HG02798 (cell line): ENCODE results near the gene EP400.
"Not testable (repeated sequence)": the region's sequence is repeated elsewhere in the genome, so short reads cannot be mapped to it uniquely, and the experiment has no call there.

ENCODE experiments used
- ATAC-seq: cut with Tn5 transposase; IDR thresholded peaks from one replicate; pipeline ENCODE4 v1.9.1; 2021; ENCODE audit warnings: mild to moderate bottlenecking; ENCODE audit not compliant: unreplicated experiment, poor library complexity

Gene EP400

DNA sequence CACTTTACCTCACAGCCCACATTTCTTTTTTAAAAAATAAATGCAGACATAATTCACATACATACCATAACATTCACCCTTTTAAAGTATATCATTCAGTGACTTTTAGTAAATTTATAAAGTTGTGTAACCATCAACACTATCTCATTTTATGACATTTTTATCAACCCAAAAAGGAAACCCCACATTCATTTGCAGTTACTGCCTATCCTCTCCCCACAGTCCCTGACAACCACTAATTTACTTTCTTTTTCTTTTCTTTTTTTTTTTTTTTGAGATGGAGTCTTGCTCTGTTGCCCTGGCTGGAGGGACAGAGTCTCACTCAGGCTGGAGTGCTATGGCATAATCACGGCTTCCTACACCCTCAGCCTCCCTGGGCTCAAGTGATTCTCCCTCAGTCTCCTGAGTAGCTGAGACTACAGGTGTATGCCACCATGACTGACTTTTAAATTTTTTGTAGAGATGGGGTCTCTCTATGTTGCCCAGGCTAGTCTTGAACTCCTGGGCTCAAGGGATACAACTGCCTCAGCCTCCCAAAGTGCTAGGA is 1.5 kb upstream of the EP400 start:
- no peak for ATAC-seq

DNA sequence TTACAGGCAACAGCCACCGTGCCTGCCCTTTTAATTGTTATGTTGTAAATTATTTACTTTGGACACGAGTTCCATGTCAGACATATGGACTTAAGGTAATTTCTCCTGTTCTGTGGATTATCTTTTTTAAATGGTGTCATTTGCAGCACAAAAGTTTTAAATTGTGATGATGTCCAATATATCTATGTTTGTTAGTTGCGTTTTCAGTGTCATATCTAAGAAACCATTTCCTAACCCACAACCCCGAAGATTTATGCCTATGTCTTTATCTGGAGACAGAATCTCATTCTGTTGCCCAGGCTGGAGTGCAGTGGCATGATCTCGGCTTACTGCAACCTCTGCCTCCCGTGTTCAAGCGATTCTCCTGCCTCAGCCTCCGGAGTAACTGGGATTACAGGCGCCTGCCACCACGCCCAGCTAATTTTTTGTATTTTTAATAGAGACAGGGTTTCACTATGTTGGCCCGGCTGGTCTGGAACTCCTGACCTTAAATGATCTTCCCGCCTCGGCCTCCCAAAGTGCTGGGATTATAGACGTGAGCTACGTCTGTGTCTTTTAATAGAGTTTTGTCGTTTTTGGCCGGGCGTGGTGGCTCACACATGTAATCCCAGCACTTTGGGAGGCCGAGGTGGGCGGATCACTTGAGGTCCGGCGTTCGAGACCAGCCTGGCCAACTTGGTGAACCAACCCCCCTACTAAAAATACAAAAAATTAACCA is 870 bp upstream of the EP400 start:
- not testable (repeated sequence) for ATAC-seq

GRCh38 chr12:131950182-131950913 is 606 bp downstream of the EP400 start:
- ATAC-seq: peak; percentile 29

- not testable (repeated sequence) for ATAC-seq
Observed at GRCh38 chr12:131953810-131954209, 4.1 kb downstream of the EP400 start.

- not testable (repeated sequence) for ATAC-seq
Observed at GRCh38 chr12:131954460-131954859, 4.7 kb downstream of the EP400 start.

DNA sequence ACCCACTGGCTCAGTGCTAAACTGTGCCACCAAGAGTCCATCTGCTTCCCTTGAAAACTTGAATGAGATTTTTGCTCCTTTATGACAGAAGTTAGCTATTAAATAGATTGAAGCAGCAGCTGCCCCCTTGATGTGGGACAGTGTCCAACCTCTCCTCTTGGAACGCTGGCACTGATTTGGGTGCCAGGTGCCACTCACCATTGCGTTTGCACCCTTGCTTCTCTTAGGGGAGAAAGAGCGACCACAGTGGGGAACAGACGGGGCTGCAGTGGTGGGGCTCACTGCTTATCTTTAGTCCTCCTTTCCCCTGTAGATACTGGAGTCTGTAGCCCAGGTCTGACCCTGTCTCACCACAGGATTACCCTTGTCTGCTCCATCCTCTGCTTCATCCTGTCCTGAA is 9.4 kb downstream of the EP400 start:
- no peak for ATAC-seq

- ATAC-seq: no peak
Observed at GRCh38 chr12:131959641-131960589, 10.2 kb downstream of the EP400 start.

GRCh38 chr12:131960590-131961325 is 11.0 kb downstream of the EP400 start:
- not testable (repeated sequence) for ATAC-seq

- ATAC-seq: not testable (repeated sequence)
Observed at GRCh38 chr12:131961328-131961727, 11.6 kb downstream of the EP400 start.

DNA sequence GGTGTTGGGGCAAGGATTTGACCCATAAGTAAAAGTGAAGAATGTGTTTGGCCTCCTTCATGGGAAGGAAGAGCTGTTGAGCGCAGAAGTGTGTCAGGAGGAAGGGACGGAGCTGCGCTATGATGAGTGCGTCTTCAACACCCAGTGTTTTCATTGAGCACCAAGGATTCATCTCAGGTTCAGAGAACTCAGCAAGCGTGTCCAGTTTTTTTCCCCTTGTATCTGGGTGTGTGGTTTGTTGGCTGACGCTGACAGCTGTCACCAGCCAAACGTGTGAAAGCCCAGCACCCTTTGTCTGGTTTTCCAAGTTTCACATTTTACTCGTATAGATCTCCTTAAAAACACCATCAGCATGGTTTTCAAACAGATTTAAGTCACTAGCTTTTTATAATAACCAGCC is 12.3 kb downstream of the EP400 start:
- ATAC-seq: no peak

GRCh38 chr12:131963381-131963780 is 13.6 kb downstream of the EP400 start:
- no peak for ATAC-seq

- no peak for ATAC-seq
Observed at GRCh38 chr12:131965073-131965472, 15.3 kb downstream of the EP400 start.

DNA sequence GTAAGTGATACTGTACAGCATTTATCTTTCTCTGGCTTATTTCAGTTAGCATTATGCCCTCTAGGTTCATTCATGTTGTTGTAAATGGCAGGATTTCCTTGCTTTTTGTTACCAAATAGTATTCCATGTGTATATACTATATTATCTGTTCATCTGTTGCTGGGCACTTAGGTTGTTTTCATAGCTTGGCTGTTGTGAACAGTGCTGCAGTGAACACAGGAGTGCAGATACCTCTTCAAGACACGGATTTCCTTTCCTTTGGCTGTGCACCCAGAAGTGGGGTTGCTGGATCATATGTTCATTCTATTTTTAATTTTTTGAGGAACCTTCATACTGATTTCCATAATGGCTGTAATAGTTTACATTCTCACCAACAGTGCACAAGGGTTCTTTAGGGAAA is 21.5 kb downstream of the EP400 start:
- ATAC-seq: no peak

DNA sequence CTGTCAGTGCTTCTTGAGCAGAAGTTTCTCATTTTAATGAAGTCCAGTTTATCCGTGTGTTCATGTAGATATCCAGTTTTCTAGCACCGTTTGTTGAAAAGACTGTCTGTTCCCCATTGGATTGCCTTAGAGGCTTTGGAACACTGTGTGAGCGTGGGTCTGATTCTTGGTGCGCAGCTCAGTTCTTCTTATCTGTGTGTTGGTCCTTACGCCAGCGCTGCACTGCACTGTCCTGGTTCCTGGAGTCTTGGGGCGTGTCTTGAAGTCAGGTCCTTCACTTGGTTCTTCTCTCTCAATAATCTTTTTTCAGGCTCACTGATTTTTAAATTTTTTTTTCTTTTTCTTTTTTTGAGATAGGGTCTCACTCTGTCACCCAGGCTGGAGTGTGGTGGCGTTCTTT is 25.5 kb downstream of the EP400 start:
- no peak for ATAC-seq

DNA sequence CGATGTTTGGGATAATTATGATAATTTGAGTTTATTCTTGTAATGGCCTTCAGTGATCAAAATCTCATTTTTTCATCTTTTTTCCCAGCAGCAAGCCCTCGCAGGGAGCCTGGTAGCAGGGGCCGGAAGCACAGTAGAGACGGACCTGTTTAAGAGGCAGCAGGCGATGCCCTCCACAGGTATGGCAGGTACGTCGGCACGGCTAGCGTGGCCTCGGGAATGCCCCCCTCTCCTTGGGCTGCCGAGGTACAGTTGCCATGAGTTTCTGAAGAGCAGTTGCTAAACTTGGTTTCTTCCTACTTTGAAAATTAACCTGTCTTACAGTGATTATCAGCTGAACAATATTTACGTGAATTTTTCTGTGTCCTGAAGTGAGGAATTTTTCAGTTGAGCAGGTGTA is 29.9 kb downstream of the EP400 start:
- ATAC-seq: no peak

GRCh38 chr12:131980263-131980662 is 30.5 kb downstream of the EP400 start:
- no peak for ATAC-seq

GRCh38 chr12:131981388-131981787 is 31.6 kb downstream of the EP400 start:
- no peak for ATAC-seq

GRCh38 chr12:131982041-131982440 is 32.3 kb downstream of the EP400 start:
- ATAC-seq: no peak

DNA sequence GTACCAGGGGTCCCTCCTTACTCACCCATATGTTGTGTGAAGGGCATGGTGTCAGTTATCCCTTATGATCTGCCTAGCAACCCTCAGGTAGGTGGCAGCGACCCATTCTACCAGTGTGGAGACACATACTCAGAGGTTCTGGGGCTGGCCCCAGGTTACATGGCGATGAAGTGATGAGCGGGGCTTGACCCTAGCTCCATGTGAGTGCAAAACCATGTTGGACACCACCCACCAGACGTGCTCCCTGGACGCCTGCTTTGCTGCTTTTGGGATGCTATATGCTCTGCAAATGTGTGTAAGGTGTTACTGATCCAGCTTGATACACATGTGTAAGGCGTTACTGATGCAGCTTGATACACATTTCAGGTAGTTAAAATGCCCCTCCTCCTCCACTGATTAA is 33.3 kb downstream of the EP400 start:
- ATAC-seq: no peak

GRCh38 chr12:131983554-131983953 is 33.8 kb downstream of the EP400 start:
- ATAC-seq: no peak
